ENCODE data around the gene MPRIP.

MPRIP gene

DNA sequence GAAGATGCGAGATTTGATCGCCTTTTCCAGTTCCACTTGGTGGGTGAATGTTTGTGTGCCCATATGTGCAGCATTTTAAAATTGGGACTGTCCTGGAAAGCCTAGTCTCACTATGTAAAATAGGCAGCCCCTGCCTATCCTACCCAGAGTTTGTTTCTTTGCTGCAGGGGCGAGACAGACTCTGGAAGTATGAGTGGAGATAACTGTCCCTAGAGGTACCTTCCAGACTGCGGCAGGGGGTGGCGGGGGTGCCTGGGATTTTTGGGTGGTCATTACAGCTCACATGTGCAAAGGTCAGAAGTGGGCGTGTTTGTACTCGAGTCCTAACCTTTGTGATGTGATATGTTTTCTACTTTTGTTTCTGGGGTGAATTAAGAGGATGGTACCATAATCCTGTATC is 36.6 kb downstream of the MPRIP start:
- TF ChIP-seq POLR2AphosphoS5 (IDR thresholded peaks at IDR 0.05; ENCODE audit: low read depth, low read length): no peak
- TF ChIP-seq FOXP2 (optimal IDR thresholded peaks at IDR 0.05; ENCODE audit: borderline replicate concordance, extremely low read depth, extremely low read length, insufficient read depth): no peak
- TF ChIP-seq, protein P1, sequence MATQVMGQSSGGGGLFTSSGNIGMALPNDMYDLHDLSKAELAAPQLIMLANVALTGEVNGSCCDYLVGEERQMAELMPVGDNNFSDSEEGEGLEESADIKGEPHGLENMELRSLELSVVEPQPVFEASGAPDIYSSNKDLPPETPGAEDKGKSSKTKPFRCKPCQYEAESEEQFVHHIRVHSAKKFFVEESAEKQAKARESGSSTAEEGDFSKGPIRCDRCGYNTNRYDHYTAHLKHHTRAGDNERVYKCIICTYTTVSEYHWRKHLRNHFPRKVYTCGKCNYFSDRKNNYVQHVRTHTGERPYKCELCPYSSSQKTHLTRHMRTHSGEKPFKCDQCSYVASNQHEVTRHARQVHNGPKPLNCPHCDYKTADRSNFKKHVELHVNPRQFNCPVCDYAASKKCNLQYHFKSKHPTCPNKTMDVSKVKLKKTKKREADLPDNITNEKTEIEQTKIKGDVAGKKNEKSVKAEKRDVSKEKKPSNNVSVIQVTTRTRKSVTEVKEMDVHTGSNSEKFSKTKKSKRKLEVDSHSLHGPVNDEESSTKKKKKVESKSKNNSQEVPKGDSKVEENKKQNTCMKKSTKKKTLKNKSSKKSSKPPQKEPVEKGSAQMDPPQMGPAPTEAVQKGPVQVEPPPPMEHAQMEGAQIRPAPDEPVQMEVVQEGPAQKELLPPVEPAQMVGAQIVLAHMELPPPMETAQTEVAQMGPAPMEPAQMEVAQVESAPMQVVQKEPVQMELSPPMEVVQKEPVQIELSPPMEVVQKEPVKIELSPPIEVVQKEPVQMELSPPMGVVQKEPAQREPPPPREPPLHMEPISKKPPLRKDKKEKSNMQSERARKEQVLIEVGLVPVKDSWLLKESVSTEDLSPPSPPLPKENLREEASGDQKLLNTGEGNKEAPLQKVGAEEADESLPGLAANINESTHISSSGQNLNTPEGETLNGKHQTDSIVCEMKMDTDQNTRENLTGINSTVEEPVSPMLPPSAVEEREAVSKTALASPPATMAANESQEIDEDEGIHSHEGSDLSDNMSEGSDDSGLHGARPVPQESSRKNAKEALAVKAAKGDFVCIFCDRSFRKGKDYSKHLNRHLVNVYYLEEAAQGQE (IDR thresholded peaks at IDR 0.05; ENCODE audit: insufficient read depth in 1 of 2, low read depth in 2 of 2, low read length in 2 of 2): no peak
- no peak for TF ChIP-seq SIN3A (IDR thresholded peaks at IDR 0.05; ENCODE audit: borderline replicate concordance, insufficient read depth, low read length)
- no peak for TF ChIP-seq TAF1 (IDR thresholded peaks at IDR 0.05; ENCODE audit: borderline replicate concordance, insufficient read depth, low read length)

DNA sequence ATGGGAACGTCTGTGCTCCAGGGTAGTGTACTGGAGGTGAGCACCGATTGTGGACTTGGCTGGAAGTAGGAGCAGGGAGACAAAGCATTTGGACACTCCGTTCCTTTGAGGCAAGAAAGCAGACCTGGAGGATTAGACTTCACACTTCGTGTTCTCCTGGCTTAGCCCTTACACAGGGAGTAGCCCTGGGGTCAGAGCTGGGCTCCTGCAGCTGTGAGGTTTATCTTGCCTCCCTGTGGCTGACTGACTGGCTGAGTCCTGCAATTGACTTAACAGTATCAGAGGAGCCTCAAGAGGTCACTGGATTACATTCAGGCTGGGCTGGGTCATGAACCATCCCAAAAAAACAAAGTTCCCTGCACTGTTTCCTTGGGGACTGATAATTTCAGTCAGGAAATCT is 37.1 kb downstream of the MPRIP start:
- TF ChIP-seq POLR2AphosphoS5 (IDR thresholded peaks at IDR 0.05; ENCODE audit: low read depth, low read length) (no peak), TAF1 (IDR thresholded peaks at IDR 0.05; ENCODE audit: borderline replicate concordance, insufficient read depth, low read length) (no peak), SIN3A (IDR thresholded peaks at IDR 0.05; ENCODE audit: borderline replicate concordance, insufficient read depth, low read length) (no peak), FOXP2 (optimal IDR thresholded peaks at IDR 0.05; ENCODE audit: borderline replicate concordance, extremely low read depth, extremely low read length, insufficient read depth) (no peak)
- TF ChIP-seq, protein P1 (IDR thresholded peaks at IDR 0.05; ENCODE audit: insufficient read depth in 1 of 2, low read depth in 2 of 2, low read length in 2 of 2): no peak

DNA sequence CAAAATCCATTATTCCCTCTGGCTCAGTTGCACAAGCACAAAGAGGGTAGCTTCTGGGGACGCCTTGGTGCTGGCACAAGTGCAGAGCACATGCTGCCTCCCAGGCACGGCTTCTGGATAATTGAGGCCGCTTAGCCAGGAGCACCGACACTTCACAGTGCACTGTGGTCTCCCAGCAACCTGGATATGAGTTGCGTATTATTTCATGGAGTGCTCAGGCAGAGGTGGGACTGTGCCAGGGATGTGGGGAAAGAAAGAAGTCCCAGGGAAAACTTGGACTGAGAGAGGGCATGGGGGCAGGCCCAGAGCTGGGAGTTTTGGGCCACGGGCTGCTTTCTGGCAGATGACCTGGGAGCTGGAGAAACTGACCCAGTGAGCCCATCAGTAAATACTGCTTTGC is 37.5 kb downstream of the MPRIP start:
- TF ChIP-seq FOXP2 (optimal IDR thresholded peaks at IDR 0.05; ENCODE audit: borderline replicate concordance, extremely low read depth, extremely low read length, insufficient read depth) (no peak), SIN3A (IDR thresholded peaks at IDR 0.05; ENCODE audit: borderline replicate concordance, insufficient read depth, low read length) (no peak), POLR2AphosphoS5 (IDR thresholded peaks at IDR 0.05; ENCODE audit: low read depth, low read length) (no peak), TAF1 (IDR thresholded peaks at IDR 0.05; ENCODE audit: borderline replicate concordance, insufficient read depth, low read length) (no peak)
- TF ChIP-seq, protein P1 (IDR thresholded peaks at IDR 0.05; ENCODE audit: insufficient read depth in 1 of 2, low read depth in 2 of 2, low read length in 2 of 2): no peak

DNA sequence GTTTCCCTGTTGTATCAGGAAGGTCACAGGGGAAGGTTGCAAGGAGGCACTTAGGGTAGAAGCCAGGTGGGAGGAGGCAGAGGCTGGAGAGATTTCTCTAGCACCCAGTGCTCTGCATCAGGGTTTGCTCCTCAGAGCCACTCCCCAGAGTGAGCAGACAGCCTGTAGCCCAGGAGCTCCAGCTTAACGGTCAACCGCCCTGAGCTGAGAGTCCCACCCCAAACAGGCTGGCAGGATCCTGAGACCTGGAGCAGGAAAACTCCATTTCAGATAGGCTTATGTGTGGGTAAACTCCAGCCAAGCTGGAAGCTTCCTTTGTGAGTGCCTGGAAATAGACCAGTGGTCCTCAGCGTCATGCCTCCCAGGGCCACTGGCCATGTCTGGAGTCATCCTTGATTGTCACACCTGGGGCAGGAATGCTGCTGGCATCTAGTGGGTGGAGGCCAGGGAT is 37.9 kb downstream of the MPRIP start:
- no peak for TF ChIP-seq FOXP2 (optimal IDR thresholded peaks at IDR 0.05; ENCODE audit: borderline replicate concordance, extremely low read depth, extremely low read length, insufficient read depth)
- TF ChIP-seq, protein P1 (IDR thresholded peaks at IDR 0.05; ENCODE audit: insufficient read depth in 1 of 2, low read depth in 2 of 2, low read length in 2 of 2): no peak
- TF ChIP-seq TAF1 (IDR thresholded peaks at IDR 0.05; ENCODE audit: borderline replicate concordance, insufficient read depth, low read length): no peak
- TF ChIP-seq POLR2AphosphoS5 (IDR thresholded peaks at IDR 0.05; ENCODE audit: low read depth, low read length): no peak
- no peak for TF ChIP-seq SIN3A (IDR thresholded peaks at IDR 0.05; ENCODE audit: borderline replicate concordance, insufficient read depth, low read length)

DNA sequence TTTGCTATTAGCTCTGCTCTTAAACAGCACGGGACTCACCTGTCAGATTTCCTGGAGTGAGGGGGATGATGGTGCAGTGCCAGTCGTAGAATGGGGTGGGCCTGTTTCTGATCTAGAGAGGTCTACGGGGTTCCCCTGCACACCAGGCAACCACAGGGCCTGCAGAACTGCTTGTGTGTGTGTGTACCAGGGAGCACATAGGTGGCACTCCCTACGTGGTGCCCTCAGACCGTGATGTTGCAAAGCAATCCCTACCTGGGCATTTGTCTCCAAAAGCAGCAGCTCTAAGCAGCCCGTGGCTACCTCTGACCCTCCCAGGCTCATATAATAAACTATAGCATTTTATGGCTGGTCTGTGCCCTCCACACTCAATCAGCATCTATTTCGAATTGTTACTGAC is 38.5 kb downstream of the MPRIP start:
- no peak for TF ChIP-seq SIN3A (IDR thresholded peaks at IDR 0.05; ENCODE audit: borderline replicate concordance, insufficient read depth, low read length)
- no peak for TF ChIP-seq POLR2AphosphoS5 (IDR thresholded peaks at IDR 0.05; ENCODE audit: low read depth, low read length)
